Endodermal cell (in vitro differentiated cells): ENCODE results near the gene FAM89A. TPM values are rescaled to one million over a fixed set of nuclear protein-coding genes. Genes with fewer than 3 reads are reported as not detected.

Source experiments
- DNase-seq: peaks from one replicate; pipeline ENCODE4 v3.0.0-alpha.2; 2017
- H3K27ac ChIP-seq: 2 replicates; pipeline ENCODE4 v1.5.1; 2013; ENCODE audit warnings: mild to moderate bottlenecking, low read depth, low read length, moderate library complexity
- H3K27me3 ChIP-seq: 2 replicates; pipeline ENCODE4 v1.6.1; 2013; ENCODE audit warnings: mild to moderate bottlenecking, low read length, moderate library complexity; ENCODE audit not compliant: insufficient read depth, control insufficient read depth, poor library complexity, severe bottlenecking
- H3K36me3 ChIP-seq: 2 replicates; pipeline ENCODE4 v1.7.0; 2013; ENCODE audit warnings: mild to moderate bottlenecking, low read length, moderate library complexity; ENCODE audit not compliant: control insufficient read depth, insufficient read depth
- H3K4me1 ChIP-seq: one replicate; pipeline ENCODE4 v1.7.0; 2013; ENCODE audit warnings: low read length; ENCODE audit not compliant: control insufficient read depth, insufficient read depth
- H3K4me3 ChIP-seq: 2 replicates; pipeline ENCODE4 v1.5.1; 2013; ENCODE audit warnings: mild to moderate bottlenecking, low read length, moderate library complexity
- H3K9ac ChIP-seq: 2 replicates; pipeline ENCODE4 v1.6.1; 2013; ENCODE audit warnings: mild to moderate bottlenecking, low read length, moderate library complexity; ENCODE audit not compliant: poor library complexity, severe bottlenecking; ENCODE audit errors: extremely low read depth
- H3K9me3 ChIP-seq: 2 replicates; pipeline ENCODE4 v1.6.1; 2013; ENCODE audit warnings: mild to moderate bottlenecking, low read length, moderate library complexity; ENCODE audit not compliant: control insufficient read depth
- H3K27ac Mint-ChIP-seq: 2 replicates; pipeline ENCODE4 v1.8.0; 2020; ENCODE audit warnings: mixed read lengths
- H3K27me3 Mint-ChIP-seq: 2 replicates; pipeline ENCODE4 v1.8.0; 2021; ENCODE audit warnings: mild to moderate bottlenecking, mixed read lengths; ENCODE audit not compliant: insufficient read depth
- H3K36me3 Mint-ChIP-seq: 2 replicates; pipeline ENCODE4 v1.8.0; 2020; ENCODE audit warnings: low read depth, mixed read lengths
- H3K4me1 Mint-ChIP-seq: 2 replicates; pipeline ENCODE4 v1.8.0; 2020; ENCODE audit warnings: mixed read lengths
- H3K4me3 Mint-ChIP-seq: 2 replicates; pipeline ENCODE4 v1.8.0; 2020; ENCODE audit warnings: mild to moderate bottlenecking, moderate library complexity, mixed read lengths
- H3K9me3 Mint-ChIP-seq: 2 replicates; pipeline ENCODE4 v1.8.0; 2020; ENCODE audit warnings: mild to moderate bottlenecking, mixed read lengths
- WGBS, 2 experiments: methylation state at CpG; one replicate each; pipeline versions ENCODE4 v1.1.5 to v1.1.7; 2013; ENCODE audit warnings: missing lambda C conversion rate in 2 of 2, mixed read lengths in 1 of 2; ENCODE audit not compliant: insufficient coverage in 1 of 2, insufficient read length in 1 of 2; 5-methylcytosine and 5-hydroxymethylcytosine counted together
- total RNA-seq, 2 donors: library from RNA; stranded (reverse); fragmentation: NEBNext Ultra II Directional in 1 of 2; extraction: Animal tissue kit (Norgen Biotek cat#: 25700) in 1 of 2; gene quantifications; 2 replicates in 1 of 2; 3 replicates in 1 of 2; pipeline ENCODE4 v1.2.1, GENCODE V29; 2021
- TF ChIP-seq, protein P1 (sequence below): fragments of 200-600 bp; sonication (generic); conservative IDR thresholded peaks from 2 replicates; pipeline ENCODE4 v1.5.0; 2021; ENCODE audit warnings: antibody characterized with exemption, mild to moderate bottlenecking

The FAM89A gene
- total RNA-seq, 2 donors from 2014 or later: 55.9 to 57.7 TPM

DNA sequence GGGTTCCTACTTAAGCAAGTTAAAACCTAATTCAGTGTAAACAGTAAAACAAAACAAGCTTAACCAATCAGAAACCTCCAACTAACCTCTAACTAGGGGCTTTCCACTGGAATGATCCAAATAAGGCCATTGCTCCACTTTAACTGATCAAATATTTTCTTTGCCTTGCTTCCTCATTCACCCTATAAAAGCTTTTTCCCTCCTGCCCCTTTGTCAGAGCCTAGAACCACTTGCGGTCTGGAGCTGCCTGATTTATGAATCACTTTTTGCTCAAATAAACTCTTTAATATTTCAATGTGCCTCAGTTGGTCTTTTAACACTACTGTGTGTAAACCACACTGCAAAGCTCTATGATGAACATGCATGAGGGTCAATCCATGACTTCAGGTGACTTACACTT is 4.5 kb upstream of the FAM89A start:
- H3K27ac Mint-ChIP-seq: no peak overlapping the region
- Histone ChIP-seq H3K9me3 (peaks cover 27% of the 10 kb centered on the region), H3K9ac (no peak overlapping the region), H3K36me3 (no peaks in the 10 kb centered on the region), H3K4me3 (no peak overlapping the region), H3K4me1 (no peaks in the 10 kb centered on the region), H3K27ac (no peak overlapping the region), H3K27me3 (peaks cover 31% of the 10 kb centered on the region)
- H3K4me3 Mint-ChIP-seq: no peak overlapping the region
- H3K9me3 Mint-ChIP-seq: peaks cover 19% of the 10 kb centered on the region
- H3K4me1 Mint-ChIP-seq: peaks cover 3% of the 10 kb centered on the region
- TF ChIP-seq, protein P1, sequence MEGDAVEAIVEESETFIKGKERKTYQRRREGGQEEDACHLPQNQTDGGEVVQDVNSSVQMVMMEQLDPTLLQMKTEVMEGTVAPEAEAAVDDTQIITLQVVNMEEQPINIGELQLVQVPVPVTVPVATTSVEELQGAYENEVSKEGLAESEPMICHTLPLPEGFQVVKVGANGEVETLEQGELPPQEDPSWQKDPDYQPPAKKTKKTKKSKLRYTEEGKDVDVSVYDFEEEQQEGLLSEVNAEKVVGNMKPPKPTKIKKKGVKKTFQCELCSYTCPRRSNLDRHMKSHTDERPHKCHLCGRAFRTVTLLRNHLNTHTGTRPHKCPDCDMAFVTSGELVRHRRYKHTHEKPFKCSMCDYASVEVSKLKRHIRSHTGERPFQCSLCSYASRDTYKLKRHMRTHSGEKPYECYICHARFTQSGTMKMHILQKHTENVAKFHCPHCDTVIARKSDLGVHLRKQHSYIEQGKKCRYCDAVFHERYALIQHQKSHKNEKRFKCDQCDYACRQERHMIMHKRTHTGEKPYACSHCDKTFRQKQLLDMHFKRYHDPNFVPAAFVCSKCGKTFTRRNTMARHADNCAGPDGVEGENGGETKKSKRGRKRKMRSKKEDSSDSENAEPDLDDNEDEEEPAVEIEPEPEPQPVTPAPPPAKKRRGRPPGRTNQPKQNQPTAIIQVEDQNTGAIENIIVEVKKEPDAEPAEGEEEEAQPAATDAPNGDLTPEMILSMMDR: no peak
- peaks cover 66% of the 10 kb centered on the region for H3K27me3 Mint-ChIP-seq
- no peaks in the 10 kb centered on the region for H3K36me3 Mint-ChIP-seq
- DNase-seq: no peak
- WGBS, 2 experiments: 60 to 96% methylated on average over 1 of the region's 1 CpG

DNA sequence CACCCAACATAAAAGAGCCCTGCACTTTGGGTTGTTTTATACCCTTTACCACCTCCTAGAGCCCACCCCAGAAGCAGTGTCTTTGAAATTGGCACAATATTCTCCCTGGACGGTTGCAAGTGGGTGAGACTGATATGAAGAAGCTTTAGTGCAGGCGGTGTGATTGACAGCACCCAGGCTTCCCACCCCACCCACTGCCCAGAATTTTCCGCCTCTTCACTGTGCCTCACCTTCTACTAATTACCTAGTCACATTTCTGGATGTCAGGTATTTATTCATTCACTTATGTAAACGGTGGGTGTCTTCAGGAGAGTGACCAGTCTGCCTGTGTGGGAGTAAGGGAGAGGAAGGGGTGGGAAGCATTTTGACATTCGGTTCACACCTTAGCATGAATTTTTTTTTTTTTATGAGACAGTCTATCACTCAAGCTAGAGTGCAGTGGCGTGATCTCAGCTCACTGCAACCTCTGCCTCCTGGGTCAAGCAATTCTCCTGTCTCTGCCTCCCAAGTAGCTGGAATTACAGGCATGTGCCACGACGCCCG is 1.7 kb upstream of the FAM89A start:
- peaks cover 54% of the 10 kb centered on the region for H3K27me3 Mint-ChIP-seq
- no peak overlapping the region for H3K27ac ChIP-seq
- no peak overlapping the region for H3K27ac Mint-ChIP-seq
- H3K9me3 Mint-ChIP-seq: peaks cover 19% of the 10 kb centered on the region
- DNase-seq: peak; percentile 34
- H3K4me3 ChIP-seq: no peak overlapping the region
- H3K27me3 ChIP-seq: peaks cover 4% of the 10 kb centered on the region
- WGBS, 2 experiments: 88 to 100% methylated on average over 1 to 9 of the region's 9 CpGs
- peaks cover 14% of the 10 kb centered on the region for H3K4me1 Mint-ChIP-seq
- H3K9ac ChIP-seq: no peak overlapping the region
- peak overlapping the region; percentile 88 for H3K4me3 Mint-ChIP-seq
- TF ChIP-seq, protein P1: no peak
- H3K36me3 ChIP-seq: peaks cover 2% of the 10 kb centered on the region
- peaks cover 24% of the 10 kb centered on the region for H3K9me3 ChIP-seq
- H3K36me3 Mint-ChIP-seq: peaks cover 6% of the 10 kb centered on the region
- peaks cover 3% of the 10 kb centered on the region for H3K4me1 ChIP-seq

GRCh38 chr1:231040800-231041718 is 1.0 kb upstream of the FAM89A start:
- peak overlapping the region; percentile 88 for H3K4me3 Mint-ChIP-seq
- H3K36me3 Mint-ChIP-seq: peaks cover 13% of the 10 kb centered on the region
- peak; percentile 76 for DNase-seq
- Histone ChIP-seq H3K9me3 (peaks cover 18% of the 10 kb centered on the region), H3K4me1 (peaks cover 5% of the 10 kb centered on the region), H3K36me3 (peaks cover 3% of the 10 kb centered on the region), H3K27ac (no peak overlapping the region), H3K9ac (no peak overlapping the region), H3K4me3 (peak overlapping the region; percentile 72), H3K27me3 (no peaks in the 10 kb centered on the region)
- H3K27me3 Mint-ChIP-seq: peaks cover 50% of the 10 kb centered on the region
- H3K27ac Mint-ChIP-seq: no peak overlapping the region
- TF ChIP-seq, protein P1: no peak
- H3K4me1 Mint-ChIP-seq: peaks cover 21% of the 10 kb centered on the region
- H3K9me3 Mint-ChIP-seq: peaks cover 14% of the 10 kb centered on the region
- WGBS, 2 experiments: 29 to 51% methylated on average over 5 to 37 of the region's 37 CpGs
